Fibroblast of the aortic adventitia (primary cell): ENCODE results near the gene GPR84. TPM values are rescaled to one million over a fixed set of nuclear protein-coding genes. Genes with fewer than 3 reads are reported as not detected.
"Not testable (repeated sequence)": the region's sequence is repeated elsewhere in the genome, so short reads cannot be mapped to it uniquely, and the experiment has no call there.

ENCODE experiments used
- DNase-seq: peaks from one replicate; pipeline ENCODE4 v3.0.0-alpha.2; 2010; ENCODE audit warnings: low read depth
- H3K4me3 ChIP-seq: 2 replicates; pipeline ENCODE4 v1.5.1; 2011; ENCODE audit warnings: low read depth, mild to moderate bottlenecking, control low read depth, low read length, moderate library complexity
- total RNA-seq: library from RNA; depleted of rRNA; stranded (reverse); fragments of >200 nt; gene quantifications from 2 replicates; pipeline ENCODE4 v1.2.3, GENCODE V29; 2012; ENCODE audit warnings: low replicate concordance
- TF ChIP-seq, protein P1 (sequence below): IDR thresholded peaks from 2 replicates; pipeline ENCODE4 v1.5.1; 2011; ENCODE audit warnings: mild to moderate bottlenecking, low read length, control low read depth, inconsistent platforms; ENCODE audit not compliant: insufficient read depth

The GPR84 gene
- total RNA-seq, 1 donor = not detected

DNA sequence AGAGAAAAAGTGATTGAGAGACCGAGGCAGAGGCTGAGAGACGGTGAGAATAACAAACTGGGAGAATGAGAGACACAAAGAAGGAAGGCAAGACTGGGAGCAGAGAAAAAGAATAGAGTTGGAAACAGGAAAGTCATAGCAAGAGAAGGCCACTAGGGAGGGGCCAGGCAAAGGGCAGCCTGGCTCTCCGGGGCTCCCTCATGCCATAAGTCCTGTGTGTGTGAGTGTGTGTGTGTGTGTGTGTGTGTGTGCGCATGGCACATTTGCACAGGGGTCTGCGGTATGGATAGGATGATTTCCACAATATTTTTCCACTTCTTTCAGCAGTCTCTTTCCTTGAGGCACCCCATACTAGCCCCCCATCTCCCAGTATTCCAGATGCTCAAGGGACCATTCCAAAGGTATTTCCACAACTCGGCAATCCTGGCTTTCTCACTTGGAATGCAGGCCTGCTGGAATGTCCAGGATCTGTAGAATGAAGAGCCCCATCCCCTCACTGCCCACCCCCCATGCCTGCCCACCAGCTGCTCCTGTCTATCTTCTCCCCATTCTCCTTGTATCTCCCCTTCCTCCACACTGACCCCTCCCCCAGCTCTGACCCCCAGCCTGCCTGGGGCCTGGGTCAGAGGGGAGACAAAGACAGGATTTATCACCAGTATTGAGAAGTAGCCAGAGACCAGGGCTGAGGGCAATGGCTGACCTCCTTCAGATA is 9.0 kb downstream of the GPR84 start:
- DNase-seq = no peak
- no peak overlapping the region for H3K4me3 ChIP-seq
- TF ChIP-seq, protein P1, sequence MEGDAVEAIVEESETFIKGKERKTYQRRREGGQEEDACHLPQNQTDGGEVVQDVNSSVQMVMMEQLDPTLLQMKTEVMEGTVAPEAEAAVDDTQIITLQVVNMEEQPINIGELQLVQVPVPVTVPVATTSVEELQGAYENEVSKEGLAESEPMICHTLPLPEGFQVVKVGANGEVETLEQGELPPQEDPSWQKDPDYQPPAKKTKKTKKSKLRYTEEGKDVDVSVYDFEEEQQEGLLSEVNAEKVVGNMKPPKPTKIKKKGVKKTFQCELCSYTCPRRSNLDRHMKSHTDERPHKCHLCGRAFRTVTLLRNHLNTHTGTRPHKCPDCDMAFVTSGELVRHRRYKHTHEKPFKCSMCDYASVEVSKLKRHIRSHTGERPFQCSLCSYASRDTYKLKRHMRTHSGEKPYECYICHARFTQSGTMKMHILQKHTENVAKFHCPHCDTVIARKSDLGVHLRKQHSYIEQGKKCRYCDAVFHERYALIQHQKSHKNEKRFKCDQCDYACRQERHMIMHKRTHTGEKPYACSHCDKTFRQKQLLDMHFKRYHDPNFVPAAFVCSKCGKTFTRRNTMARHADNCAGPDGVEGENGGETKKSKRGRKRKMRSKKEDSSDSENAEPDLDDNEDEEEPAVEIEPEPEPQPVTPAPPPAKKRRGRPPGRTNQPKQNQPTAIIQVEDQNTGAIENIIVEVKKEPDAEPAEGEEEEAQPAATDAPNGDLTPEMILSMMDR = peak; percentile 20

DNA sequence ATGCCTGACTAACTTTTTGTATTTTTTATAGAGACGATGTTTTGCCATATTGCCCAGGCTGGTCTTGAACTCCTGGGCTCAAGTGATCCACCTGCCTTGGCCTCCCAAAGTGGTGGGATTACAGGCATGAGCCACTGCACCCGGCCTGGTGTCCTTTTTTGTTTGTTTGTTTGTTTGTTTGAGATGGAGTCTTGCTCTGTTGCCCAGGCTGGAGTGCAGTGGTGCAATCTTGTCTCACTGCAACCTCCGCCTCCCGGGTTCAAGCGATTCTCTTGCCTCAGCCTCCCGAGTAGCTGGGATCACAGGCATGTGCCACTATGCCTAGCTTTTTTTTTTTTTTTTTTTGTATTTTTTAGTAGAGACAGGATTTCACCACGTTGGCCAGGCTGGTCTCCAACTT is 10.0 kb downstream of the GPR84 start:
- not testable (repeated sequence) for DNase-seq, H3K4me3 ChIP-seq

DNA sequence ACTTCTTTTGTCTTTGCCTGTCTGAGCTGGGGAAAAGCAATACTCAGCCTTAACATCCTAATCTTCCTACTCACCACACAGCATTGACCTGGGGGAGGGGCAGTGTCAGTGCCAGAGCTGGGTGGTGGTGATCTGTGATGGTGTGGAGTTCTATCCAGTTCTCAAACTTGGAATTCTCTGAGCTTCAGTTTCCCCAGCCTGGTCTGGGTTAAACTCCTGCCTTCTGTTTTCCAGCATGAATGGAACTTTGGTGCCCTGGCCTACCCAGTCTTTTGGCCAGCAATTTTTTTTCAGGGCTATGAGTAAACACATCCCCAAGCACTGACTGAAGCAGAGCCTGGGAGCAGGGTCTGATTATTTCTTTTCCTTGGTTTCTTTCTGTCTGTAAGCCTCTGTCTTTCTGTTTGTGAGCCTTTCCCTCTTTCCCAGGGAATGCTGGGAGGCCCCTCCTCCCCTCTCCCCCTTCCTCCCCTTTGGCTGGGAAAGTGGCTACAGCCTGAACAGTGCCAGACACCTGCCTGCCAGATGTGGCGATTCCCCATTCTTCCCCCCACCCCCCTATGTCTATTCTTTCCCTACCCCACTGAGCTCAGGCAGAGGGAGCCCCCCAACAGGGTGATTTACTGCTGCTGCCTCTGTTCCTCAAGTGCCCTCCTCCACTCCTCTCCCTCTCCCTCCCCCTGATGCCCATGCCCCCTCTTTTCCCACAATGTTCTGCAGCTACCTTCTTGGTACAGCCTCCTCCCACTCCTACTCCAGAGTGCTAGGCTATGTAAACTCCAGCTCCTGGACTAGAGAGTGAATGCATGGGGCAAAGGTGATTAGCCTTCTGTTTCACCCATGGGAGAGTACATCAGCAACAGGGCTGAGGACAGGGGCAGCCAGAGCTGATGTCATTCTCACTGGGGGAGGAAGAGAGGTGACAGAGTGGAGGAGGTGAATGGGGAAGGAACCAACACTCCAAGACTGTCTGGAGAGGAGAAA is 11.1 kb downstream of the GPR84 start:
- H3K4me3 ChIP-seq = no peak overlapping the region
- TF ChIP-seq, protein P1 = no peak
- peak; percentile 52 for DNase-seq

DNA sequence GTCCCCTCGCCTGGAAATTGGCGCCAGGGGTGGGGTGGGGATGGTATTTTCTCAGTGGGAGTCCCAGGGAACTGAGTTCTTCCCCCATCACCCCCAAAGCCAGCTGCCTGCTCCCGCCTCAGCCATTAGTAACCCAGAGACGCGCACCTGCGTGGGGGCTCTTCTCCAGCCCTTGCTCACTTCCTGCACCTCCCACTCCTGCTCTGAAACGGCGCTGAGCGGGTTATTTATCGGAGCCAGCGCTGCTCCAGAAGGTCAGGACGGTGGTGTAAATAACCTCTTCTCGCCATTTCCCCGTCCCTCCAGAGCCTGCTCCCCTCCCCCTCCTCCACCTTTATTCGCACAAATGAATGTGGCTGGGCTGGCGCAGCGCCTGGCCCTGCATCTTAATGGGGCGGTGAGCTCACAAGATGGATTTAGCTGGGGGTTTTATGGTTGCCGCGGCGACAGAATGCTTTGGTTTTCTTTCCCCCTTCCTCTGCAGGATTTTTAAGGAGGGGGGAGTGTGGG is 12.2 kb downstream of the GPR84 start:
- H3K4me3 ChIP-seq = no peak overlapping the region
- DNase-seq = peak; percentile 47
- TF ChIP-seq, protein P1 = no peak

DNA sequence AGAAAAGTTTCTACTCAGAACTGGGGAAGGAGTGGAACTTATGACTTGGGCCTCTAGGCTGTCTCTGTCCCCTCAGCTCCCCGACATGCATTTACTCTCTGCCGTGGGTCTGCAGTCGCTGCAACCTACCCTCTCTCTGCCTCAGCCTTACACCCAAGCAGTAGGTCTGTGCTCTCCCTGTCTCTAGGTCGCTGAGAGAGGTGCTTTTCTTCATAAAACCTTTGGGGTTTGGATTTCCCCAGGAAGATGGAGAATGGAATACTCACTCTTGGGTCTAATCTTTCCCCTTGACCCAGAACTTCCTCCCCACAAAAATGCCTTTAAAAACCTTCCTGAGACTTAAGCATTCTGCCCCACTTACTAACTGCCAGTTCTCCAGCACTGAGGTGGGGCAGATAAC is 12.9 kb downstream of the GPR84 start:
- TF ChIP-seq, protein P1 = no peak
- no peak for DNase-seq
- H3K4me3 ChIP-seq = no peak overlapping the region

DNA sequence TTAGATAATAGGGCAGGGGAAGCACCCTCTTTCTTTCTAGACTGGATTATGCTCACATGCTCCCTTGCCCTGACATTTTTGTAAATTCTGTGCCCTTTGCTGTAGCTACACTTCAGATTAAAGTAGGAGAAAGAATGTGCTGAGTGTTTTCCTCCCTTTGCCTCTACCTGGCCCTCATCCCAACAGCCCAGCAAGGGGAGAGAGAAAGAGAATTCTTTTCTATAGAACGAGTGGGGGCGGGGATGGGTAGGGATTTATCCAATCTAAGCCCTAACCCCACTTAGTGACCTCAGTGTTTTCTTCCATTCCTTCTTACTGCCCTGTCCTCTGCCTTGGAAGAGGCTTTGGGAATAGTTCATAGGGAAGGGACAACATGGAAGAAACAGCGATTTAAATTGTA is 13.5 kb downstream of the GPR84 start:
- TF ChIP-seq, protein P1 = no peak
- DNase-seq = no peak
- no peak overlapping the region for H3K4me3 ChIP-seq

DNA sequence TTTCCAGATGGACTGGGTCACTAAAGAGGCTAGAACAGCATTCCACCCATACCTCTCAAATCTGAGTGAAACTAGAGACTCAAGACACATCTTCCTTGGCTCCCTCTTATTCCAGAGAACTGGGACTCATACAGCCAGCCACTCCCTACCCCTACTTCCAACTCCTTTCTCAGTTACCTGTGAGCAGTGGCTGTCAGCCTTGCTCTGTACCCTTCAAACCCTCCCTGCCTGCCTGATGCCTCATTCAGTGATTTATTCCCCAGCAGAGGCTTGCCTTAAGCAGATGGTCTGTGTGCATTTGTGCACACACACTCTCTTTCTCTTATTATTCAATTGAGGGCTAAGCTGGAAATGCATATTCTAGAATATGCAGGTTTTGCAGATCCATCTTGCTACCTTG is 14.6 kb downstream of the GPR84 start:
- TF ChIP-seq, protein P1 = no peak
- H3K4me3 ChIP-seq = no peak overlapping the region
- no peak for DNase-seq
